IgD-negative memory B cell (primary cell): ENCODE data around the gene HDAC7. TPM values are rescaled to one million over a fixed set of nuclear protein-coding genes. Genes with fewer than 3 reads are reported as not detected.
A peak's percentile ranks its signal among the peaks of the same experiment; 100 is the strongest.

Experiments used
- H3K27ac Mint-ChIP-seq, 3 donors: one replicate each; pipeline ENCODE4 v1.8.0; 2020 to 2022; ENCODE audit warnings: mild to moderate bottlenecking in 3 of 3, mixed read lengths in 3 of 3, moderate library complexity in 1 of 3
- H3K27me3 Mint-ChIP-seq: one replicate; pipeline ENCODE4 v1.8.0; 2021; ENCODE audit warnings: mixed read lengths
- H3K36me3 Mint-ChIP-seq: one replicate; pipeline ENCODE4 v1.8.0; 2020; ENCODE audit warnings: mild to moderate bottlenecking, mixed read lengths
- H3K4me1 Mint-ChIP-seq, 3 donors: one replicate each; pipeline ENCODE4 v1.8.0; 2020 to 2022; ENCODE audit warnings: mixed read lengths in 3 of 3, mild to moderate bottlenecking in 1 of 3
- H3K4me3 Mint-ChIP-seq, 4 donors: one replicate each; pipeline ENCODE4 v1.8.0; 2020 to 2022; ENCODE audit warnings: mild to moderate bottlenecking in 4 of 4, mixed read lengths in 4 of 4, moderate library complexity in 3 of 4
- H3K9me3 Mint-ChIP-seq, 3 donors: one replicate each; pipeline ENCODE4 v1.8.0; 2020 to 2021; ENCODE audit warnings: mixed read lengths in 3 of 3, mild to moderate bottlenecking in 1 of 3
- polyA plus RNA-seq: library from polyadenylated mRNA; unstranded; fragments of 300-500 nt; fragmentation: Illumina TruSeq; gene quantifications from one replicate; pipeline ENCODE4 v1.2.3, GENCODE V29; 2021

HDAC7 gene
- polyA plus RNA-seq, 1 donor from 2014 or later: 20.9 TPM

GRCh38 chr12:47779301-47779942, 40.3 kb downstream of the HDAC7 start:
- Mint-ChIP-seq H3K4me1 (peaks cover 5 to 10% (median 6%) of the 10 kb centered on the region in 3 donors), H3K27ac (peak overlapping the region in 2 of 3 donors; percentile 16 to 71), H3K36me3 (no peaks in the 10 kb centered on the region), H3K27me3 (no peaks in the 10 kb centered on the region), H3K4me3 (peak overlapping the region in 2 of 4 donors; percentile 37 to 44), H3K9me3 (no peaks in the 10 kb centered on the region)

DNA sequence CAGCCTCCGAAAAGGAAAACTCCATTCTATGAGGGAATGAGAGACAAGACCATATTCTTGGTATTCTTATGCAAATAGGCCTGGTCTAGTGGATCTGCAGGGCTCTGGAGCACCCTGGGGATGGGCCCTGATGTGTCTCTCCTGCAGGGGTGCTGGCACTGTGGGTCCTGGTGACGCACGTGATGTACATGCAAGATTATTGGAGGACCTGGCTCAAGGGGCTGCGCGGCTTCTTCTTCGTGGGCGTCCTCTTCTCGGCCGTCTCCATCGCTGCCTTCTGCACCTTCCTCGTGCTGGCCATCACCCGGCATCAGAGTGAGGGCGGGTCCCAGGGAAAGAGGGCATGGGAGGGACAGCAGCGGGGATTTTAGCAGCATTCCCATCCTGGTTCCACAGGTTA, 40.8 kb downstream of the HDAC7 start:
- Mint-ChIP-seq H3K27ac (peak overlapping the region in 1 of 3 donors; percentile 16), H3K4me1 (peaks cover 6 to 12% (median 6%) of the 10 kb centered on the region in 3 donors), H3K4me3 (peak overlapping the region in 1 of 4 donors; percentile 37)

DNA sequence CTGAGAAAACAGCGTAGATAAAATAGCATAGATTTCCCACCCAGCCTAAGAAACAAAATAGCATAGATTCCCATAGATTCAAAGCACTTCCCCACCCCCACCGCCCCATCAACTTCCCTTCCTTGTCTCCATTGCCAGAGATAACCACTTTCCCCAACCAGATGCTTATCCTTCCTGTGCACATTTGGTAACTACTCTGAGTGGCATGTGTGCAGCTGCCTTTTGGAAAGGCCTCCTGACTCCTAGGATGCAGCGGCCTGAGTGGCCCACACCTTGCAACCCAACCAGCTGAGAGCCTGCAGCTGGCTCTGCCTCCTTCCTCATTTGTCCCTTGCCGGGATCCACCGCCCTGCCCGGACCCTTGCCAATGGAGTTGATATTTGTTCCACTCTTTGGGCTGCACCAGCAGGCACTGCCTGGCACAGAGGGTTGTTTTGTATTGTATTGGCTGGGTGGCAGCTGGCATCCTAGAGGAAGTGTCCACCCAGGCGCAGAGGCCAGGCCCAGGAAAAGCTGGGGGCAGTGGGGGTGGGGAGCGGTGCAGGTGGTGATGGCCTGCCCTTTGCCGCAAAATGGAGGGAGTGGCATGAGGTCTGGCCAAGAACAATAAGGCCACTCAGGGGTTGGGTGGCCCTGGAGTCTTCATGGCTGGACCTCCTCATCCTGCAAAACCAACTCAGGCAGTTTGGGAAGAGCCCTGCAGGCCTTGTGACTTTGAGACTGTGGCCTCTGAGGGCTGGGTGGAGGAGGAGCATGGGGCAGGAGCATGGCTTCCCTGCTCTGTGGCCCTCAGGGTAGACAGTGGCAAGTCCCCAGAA, 41.8 kb downstream of the HDAC7 start:
- no peaks in the 10 kb centered on the region for H3K9me3 Mint-ChIP-seq
- H3K27ac Mint-ChIP-seq: peak overlapping the region in 1 of 3 donors; percentile 52
- H3K36me3 Mint-ChIP-seq: no peaks in the 10 kb centered on the region
- H3K27me3 Mint-ChIP-seq: no peaks in the 10 kb centered on the region
- H3K4me1 Mint-ChIP-seq: peaks cover 6 to 12% (median 6%) of the 10 kb centered on the region in 3 donors
- H3K4me3 Mint-ChIP-seq: no peak overlapping the region

More for the DNA sequence above, 40.8 kb downstream of the HDAC7 start:
- no peaks in the 10 kb centered on the region for H3K36me3 Mint-ChIP-seq
- H3K27me3 Mint-ChIP-seq: no peaks in the 10 kb centered on the region
- H3K9me3 Mint-ChIP-seq: no peaks in the 10 kb centered on the region

GRCh38 chr12:47777151-47777550, 42.6 kb downstream of the HDAC7 start:
- Mint-ChIP-seq H3K4me3 (no peak overlapping the region), H3K4me1 (peaks cover 6 to 14% (median 9%) of the 10 kb centered on the region in 3 donors), H3K27me3 (no peaks in the 10 kb centered on the region), H3K9me3 (no peaks in the 10 kb centered on the region), H3K36me3 (no peaks in the 10 kb centered on the region), H3K27ac (no peak overlapping the region)

- Mint-ChIP-seq H3K27ac (no peak overlapping the region), H3K27me3 (no peaks in the 10 kb centered on the region), H3K4me3 (peak overlapping the region in 1 of 4 donors; percentile 0), H3K9me3 (no peaks in the 10 kb centered on the region), H3K4me1 (peaks cover 6 to 14% (median 9%) of the 10 kb centered on the region in 3 donors), H3K36me3 (no peaks in the 10 kb centered on the region)
These were observed 43.1 kb downstream of the HDAC7 start for GRCh38 chr12:47776471-47777143.

DNA sequence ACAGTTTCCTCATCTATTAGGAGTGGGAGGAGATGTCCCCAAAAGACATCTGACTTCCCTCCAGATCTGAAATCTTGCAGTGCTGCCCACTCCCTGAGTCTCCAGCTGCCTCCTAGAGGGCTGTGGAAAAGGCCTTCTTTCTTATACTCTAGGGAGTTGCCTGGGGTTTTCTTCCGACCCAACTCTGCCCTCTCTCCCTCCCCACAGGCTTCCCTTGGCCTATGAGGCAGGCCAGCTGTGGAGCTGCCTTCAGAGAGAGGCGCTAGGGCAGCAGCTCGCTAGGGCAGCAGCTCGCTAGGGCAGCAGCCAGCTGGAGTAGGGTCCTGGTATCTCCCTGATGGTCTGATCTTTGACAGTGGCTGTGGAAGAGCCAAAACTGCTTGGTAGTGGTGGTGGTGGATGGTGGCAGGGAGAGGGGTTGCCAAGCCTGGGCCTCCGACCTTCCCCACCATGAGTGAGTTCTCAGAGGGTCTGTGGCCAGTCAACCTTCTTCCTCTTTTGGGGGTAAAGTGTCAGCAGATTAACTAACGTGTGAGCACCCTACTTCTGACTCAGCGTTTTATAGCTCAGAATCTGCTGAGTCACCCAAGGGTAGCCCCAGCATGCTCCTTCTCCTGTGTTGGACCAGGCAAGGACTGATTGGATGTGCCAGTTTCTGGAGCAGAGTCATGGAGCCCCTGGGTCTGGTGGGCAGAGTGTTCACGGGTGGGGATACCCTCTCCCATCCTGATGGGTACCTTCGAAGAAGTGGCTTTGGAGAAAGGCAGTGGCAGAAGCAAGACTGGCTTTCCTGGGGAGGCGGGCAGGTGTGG, 44.4 kb downstream of the HDAC7 start:
- no peaks in the 10 kb centered on the region for H3K36me3 Mint-ChIP-seq
- H3K27me3 Mint-ChIP-seq: no peaks in the 10 kb centered on the region
- no peaks in the 10 kb centered on the region for H3K9me3 Mint-ChIP-seq
- peaks cover 6 to 14% (median 9%) of the 10 kb centered on the region in 3 donors for H3K4me1 Mint-ChIP-seq
- H3K27ac Mint-ChIP-seq: no peak overlapping the region
- peak overlapping the region; percentile 58 to 68 (median 62) for H3K4me3 Mint-ChIP-seq

DNA sequence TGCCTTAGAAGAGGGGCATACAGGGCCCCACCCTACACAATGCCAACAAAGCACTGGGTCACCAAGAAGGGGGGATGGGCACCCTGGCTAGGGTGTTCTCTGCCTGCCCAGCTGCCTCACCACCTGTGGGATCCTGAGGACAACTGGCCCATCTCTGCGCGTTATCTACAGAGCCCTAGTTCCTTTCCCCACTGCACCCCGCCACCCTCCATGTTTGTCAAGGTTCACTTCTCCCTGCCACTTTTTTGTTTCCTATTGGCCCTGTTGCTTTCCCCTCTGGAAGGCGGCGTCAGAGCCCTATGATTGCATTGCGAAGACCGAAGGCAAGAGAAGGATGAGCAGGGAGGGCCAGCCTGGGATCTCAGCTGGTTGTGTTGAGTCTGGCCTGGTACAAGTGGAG, 45.0 kb downstream of the HDAC7 start:
- Mint-ChIP-seq H3K27me3 (no peaks in the 10 kb centered on the region), H3K4me1 (peaks cover 6 to 14% (median 9%) of the 10 kb centered on the region in 3 donors), H3K4me3 (peak overlapping the region in 3 of 4 donors; percentile 81 to 93 (median 92)), H3K9me3 (no peaks in the 10 kb centered on the region), H3K36me3 (no peaks in the 10 kb centered on the region), H3K27ac (no peak overlapping the region)

DNA sequence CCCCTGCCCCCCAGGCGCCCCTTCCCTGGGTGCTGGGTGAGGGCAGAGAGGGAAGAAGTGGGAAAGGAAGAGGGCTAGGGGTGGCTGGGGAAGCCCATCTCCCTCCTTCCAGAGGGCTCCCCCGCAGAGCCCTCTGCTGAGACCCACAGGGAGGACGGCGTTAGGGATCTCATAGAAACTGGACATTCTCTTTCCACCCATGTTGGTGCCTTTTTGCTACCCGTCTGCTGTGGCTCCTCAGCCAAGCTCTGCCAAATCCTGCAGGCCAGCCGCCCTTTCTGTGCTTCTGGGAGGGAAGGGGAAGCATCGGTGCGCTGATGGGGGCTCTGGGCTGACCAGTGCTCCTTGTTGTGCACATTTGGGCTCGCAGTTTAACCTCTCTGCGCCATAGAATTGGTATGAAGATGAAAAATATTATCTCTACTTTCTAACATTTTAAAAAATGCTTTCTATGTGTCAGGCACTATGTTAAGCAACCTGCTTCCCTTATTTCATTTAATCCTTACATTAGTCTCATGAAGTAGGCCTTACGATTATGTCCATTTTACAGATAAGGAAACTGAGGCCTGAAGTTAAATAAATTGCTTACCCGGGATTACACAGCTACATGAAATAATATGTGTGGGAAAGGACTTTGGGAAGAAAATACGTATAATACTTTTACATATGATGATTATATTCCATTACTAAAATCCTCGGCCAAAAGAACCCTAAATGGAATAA, 45.7 kb downstream of the HDAC7 start:
- peaks cover 1 to 9% (median 6%) of the 10 kb centered on the region in 3 donors for H3K4me1 Mint-ChIP-seq
- H3K27me3 Mint-ChIP-seq: no peaks in the 10 kb centered on the region
- no peaks in the 10 kb centered on the region for H3K9me3 Mint-ChIP-seq
- peak overlapping the region; percentile 81 to 93 (median 88) for H3K4me3 Mint-ChIP-seq
- peak overlapping the region in 1 of 3 donors; percentile 77 for H3K27ac Mint-ChIP-seq
- H3K36me3 Mint-ChIP-seq: no peaks in the 10 kb centered on the region

DNA sequence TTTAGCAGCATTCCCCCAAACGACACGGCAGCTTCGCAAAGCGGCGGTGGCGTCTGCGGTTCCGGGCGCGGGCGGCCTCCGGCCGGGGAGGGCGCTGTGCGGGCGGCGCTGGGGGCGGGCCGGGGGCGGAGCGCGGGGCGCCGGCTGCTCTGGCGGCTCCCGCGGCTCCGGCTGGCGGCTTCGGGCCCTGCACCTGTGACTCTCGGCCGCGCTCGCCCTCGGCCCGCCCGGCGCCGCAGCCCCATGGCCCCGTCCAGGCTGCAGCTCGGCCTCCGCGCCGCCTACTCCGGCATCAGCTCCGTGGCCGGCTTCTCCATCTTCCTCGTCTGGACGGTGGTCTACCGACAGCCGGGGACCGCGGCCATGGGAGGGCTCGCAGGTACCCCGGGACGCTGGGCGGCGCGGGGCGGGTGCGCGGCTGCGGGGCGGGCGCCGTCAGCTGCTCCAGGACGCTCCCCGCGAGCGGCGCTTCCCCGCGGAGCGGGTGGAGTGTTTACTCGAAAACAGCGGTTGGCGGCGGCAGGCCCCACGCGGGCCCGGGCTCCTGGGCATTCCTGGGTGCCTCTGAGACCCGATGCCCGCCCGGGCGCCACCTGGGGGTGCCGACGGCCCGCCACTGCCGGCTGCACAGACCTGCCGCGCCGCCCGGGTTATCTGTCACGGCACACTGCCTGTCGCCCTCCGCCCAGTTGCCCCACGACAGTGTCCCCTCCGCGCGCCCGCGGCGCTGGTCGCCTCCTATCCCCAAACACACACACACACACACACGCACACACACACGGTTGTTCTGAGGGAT, 46.4 kb downstream of the HDAC7 start, which contains the start of gene SLC48A1:
SLC48A1 (plus strand) TSS at position 177 of the 796 bp plus-strand sequence; CDS start at position 244, 67 bp downstream.
- Mint-ChIP-seq H3K27ac (peak within 1 kb of the TSS; percentile 77 to 85 (median 84)), H3K9me3 (no peaks in the 10 kb centered on the region), H3K27me3 (no peaks in the 10 kb centered on the region), H3K36me3 (no peaks in the 10 kb centered on the region), H3K4me1 (peaks cover 0 to 6% (median 6%) of the 10 kb centered on the region in 3 donors), H3K4me3 (peak within 1 kb of the TSS; percentile 83 to 93 (median 92))

DNA sequence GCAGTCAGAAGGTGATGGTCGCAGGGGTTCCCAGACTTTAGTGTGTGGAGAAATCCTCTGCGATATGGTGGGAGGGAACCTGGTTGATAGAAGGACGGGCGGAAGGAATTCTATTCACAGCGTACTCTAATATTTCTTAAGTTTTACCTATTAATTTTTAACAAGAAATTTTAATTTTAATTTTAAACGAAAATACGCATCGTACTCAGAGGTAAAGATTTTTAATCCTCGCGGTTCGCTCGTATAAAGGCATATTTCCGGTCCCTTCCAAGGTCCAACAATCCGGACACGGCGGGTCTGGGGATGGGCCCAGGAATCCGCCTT, 47.0 kb downstream of the HDAC7 start:
- Mint-ChIP-seq H3K36me3 (no peaks in the 10 kb centered on the region), H3K9me3 (no peaks in the 10 kb centered on the region), H3K4me3 (peak overlapping the region; percentile 77 to 93 (median 90)), H3K4me1 (peaks cover 0 to 6% (median 6%) of the 10 kb centered on the region in 3 donors), H3K27ac (peak overlapping the region; percentile 27 to 85 (median 84)), H3K27me3 (no peaks in the 10 kb centered on the region)

GRCh38 chr12:47772094-47772660, 47.5 kb downstream of the HDAC7 start:
- Mint-ChIP-seq H3K4me1 (peaks cover 3 to 8% (median 6%) of the 10 kb centered on the region in 3 donors), H3K27me3 (no peaks in the 10 kb centered on the region), H3K27ac (peak overlapping the region; percentile 27 to 85 (median 84)), H3K36me3 (no peaks in the 10 kb centered on the region), H3K4me3 (peak overlapping the region; percentile 73 to 93 (median 90)), H3K9me3 (no peaks in the 10 kb centered on the region)

- peaks cover 5 to 8% (median 6%) of the 10 kb centered on the region in 3 donors for H3K4me1 Mint-ChIP-seq
- no peaks in the 10 kb centered on the region for H3K9me3 Mint-ChIP-seq
- no peaks in the 10 kb centered on the region for H3K36me3 Mint-ChIP-seq
- H3K27me3 Mint-ChIP-seq: no peaks in the 10 kb centered on the region
- no peak overlapping the region for H3K4me3 Mint-ChIP-seq
- peak overlapping the region in 1 of 3 donors; percentile 27 for H3K27ac Mint-ChIP-seq
These were observed 48.4 kb downstream of the HDAC7 start for GRCh38 chr12:47771304-47771703.
